C4-2B (cell line): ENCODE measurements around the gene C18orf32.
"Not testable (repeated sequence)": the region's sequence is repeated elsewhere in the genome, so short reads cannot be mapped to it uniquely, and the experiment has no call there.

Experiments used
- H3K27ac ChIP-seq: fragments of 450-650 bp; 2 replicates; pipeline ENCODE4 v1.5.1; 2017
- CTCF ChIP-seq: fragments of 450-650 bp; conservative IDR thresholded peaks from 2 replicates; pipeline ENCODE4 v1.5.1; 2017; ENCODE audit warnings: mild to moderate bottlenecking
- ZFX ChIP-seq: fragments of 450-650 bp; IDR thresholded peaks from 2 replicates; pipeline ENCODE4 v1.6.1; 2017

The C18orf32 gene

GRCh38 chr18:49514577-49514976 lies 27.5 kb upstream of the C18orf32 start:
- TF ChIP-seq CTCF (no peak), ZFX (no peak)
- no peak overlapping the region for H3K27ac ChIP-seq

DNA sequence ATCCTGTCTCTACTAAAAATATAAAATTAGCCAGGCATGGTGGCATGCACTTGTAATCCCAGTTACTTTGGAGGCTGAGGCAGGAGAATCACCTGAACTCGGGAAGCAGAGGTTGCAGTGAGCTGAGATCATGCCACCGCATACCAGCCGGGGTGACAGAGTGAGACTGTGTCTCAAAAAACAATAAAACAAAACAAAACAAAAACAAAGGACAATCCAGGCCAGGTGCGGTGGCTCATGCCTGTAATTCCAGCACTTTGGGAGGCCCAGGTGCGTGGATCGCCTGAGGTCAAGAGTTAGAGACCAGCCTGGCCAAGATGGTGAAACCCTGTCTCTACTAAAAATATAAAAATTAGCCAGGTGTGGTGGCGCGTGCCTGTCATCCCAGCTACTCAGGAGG lies 25.8 kb upstream of the C18orf32 start:
- H3K27ac ChIP-seq: not testable (repeated sequence)

GRCh38 chr18:49510393-49511115 lies 23.5 kb upstream of the C18orf32 start:
- no peak overlapping the region for H3K27ac ChIP-seq
- TF ChIP-seq ZFX (no peak), CTCF (peak; percentile 89)

DNA sequence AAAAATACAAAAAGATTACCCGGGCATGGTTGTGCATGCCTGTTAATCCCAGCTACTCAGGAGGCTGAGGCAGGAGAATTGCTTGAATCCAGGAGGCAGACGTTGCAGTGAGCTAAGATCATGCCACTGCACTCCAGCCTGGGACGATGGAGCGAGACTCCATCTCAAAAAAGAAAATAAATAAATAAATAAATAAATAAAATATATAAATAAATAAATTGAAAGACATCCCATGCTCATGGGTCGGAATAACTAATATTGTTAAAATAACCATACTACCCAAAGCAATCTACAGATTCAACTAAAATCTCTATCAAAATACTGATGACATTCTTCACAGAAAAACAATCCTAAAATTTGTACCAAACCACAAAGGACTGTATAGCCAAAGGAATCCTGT lies 19.4 kb upstream of the C18orf32 start:
- H3K27ac ChIP-seq: not testable (repeated sequence)

DNA sequence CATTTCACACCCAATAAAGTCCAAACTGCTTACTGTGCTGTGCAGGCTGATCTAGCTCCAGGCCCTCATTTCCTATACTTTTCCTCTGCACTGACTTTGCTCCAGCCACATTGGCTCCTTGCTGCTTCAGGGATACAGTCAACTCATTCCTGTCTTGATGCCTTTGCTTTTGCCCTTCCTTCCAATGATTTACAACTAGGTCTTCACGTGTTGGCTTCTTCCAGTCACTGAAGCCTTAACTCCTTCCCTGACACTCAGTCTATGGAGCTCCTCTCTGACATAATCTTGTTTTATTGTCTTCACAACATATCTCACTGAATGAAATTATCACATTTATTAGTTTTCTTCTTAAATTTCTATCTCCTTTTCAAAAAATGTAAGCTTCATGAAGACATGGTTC lies 16.9 kb upstream of the C18orf32 start:
- TF ChIP-seq ZFX: no peak
- no peak for TF ChIP-seq CTCF
- H3K27ac ChIP-seq: no peak overlapping the region

DNA sequence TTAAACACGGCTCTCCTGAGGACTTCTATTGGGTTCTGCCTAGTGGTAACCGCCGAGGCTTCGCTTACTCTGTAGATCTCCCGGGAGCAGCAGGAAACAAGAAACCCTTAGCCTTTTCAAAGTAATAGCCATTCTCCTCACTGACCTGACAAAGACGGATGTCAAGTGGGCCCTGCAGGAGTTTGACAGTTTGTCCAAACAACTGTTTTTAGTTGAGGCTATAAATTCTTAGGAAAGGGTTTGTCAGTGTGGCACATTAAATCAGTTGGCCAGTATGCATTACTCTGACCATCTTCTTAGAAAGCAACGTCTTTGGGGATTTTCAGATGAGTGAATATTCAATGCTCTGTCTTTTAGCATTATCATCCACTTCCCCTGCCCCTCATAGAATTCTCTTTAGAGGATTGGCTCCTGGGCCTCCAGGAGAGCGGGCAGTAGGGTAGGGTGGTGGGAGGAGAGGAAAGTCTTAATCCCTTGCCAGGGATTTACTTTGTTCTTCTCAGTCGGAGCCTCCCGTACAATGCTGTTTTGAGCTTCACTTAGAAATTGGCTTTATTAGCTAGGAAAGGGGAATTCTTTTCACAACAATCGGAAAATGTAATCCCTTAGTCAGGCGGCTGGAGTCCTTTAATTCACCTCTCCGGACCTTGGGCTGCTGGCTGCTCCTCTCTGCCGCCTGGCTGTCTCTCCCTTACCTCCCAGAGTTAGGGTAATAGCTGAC lies 13.3 kb upstream of the C18orf32 start:
- no peak overlapping the region for H3K27ac ChIP-seq
- TF ChIP-seq CTCF: no peak
- TF ChIP-seq ZFX: no peak

DNA sequence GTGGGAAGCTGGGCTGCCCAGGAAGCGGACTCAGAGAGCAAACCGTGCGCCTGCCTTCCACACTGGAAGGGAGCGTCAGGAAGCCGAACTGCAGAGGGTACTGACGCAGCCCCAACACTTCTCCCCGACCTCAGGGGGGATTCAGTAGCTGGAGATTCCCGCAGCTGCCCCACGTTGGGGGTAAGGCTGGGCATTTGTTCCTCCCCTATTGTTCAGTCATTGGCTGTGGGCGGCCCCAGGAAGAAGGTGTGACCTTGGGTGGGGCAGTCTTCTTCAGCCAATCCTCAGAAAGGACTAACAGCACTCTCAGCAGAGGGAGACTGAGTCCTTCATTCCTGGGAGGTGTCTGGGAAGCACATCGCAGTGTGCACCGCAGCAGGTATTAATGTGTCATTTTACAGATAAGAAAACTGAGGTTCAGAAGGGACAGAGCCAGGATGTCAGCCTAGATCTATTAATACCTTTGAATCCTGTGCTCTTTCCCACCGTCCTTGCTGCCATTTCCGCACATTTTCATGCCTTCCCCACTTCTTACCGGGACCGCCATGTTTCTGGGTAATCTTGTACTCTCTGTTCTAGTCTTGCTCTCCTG lies 12.1 kb upstream of the C18orf32 start:
- H3K27ac ChIP-seq: no peak overlapping the region
- TF ChIP-seq ZFX (no peak), CTCF (no peak)

GRCh38 chr18:49495480-49495879 lies 8.4 kb upstream of the C18orf32 start:
- TF ChIP-seq CTCF (no peak), ZFX (no peak)
- H3K27ac ChIP-seq: no peak overlapping the region
